Neural progenitor cell (in vitro differentiated cells): ENCODE measurements around the gene TCHP.
"Not testable (repeated sequence)": the region's sequence is repeated elsewhere in the genome, so short reads cannot be mapped to it uniquely, and the experiment has no call there.

Experiments used
- EZH2 ChIP-seq: fragments of 200-600 bp; sonication (generic); IDR thresholded peaks from 2 replicates; pipeline ENCODE4 v1.6.1; 2017; ENCODE audit warnings: antibody characterized with exemption, mild to moderate bottlenecking, moderate library complexity
- EZH2phosphoT487 ChIP-seq: fragments of 200-600 bp; sonication (generic); IDR thresholded peaks from 2 replicates; pipeline ENCODE4 v1.6.1; 2017; ENCODE audit warnings: antibody characterized with exemption
- TF ChIP-seq, protein P1 (sequence below): fragments of 200-600 bp; sonication (generic); IDR thresholded peaks from 2 replicates; pipeline ENCODE4 v1.5.1; 2017; ENCODE audit warnings: antibody characterized with exemption, mild to moderate bottlenecking

DNA sequence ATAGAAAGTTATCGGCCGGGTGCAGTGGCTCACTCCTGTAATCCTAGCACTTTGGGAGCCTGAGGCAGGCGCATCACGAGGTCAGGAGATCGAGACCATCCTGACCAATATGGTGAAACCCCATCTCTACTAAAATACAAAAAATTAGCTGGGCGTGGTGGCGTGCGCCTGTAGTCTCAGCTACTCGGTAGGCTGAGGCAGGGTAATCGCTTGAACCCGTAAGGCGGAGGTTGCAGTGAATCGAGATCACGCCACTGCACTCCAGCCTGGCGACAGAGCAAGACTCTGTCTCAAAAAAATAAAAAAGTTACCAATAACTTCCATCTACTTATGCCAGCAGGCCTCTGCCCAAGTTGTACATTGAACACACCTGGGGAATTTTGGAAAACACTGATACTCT lies 729 bp upstream of the TCHP start:
- TF ChIP-seq, protein P1, sequence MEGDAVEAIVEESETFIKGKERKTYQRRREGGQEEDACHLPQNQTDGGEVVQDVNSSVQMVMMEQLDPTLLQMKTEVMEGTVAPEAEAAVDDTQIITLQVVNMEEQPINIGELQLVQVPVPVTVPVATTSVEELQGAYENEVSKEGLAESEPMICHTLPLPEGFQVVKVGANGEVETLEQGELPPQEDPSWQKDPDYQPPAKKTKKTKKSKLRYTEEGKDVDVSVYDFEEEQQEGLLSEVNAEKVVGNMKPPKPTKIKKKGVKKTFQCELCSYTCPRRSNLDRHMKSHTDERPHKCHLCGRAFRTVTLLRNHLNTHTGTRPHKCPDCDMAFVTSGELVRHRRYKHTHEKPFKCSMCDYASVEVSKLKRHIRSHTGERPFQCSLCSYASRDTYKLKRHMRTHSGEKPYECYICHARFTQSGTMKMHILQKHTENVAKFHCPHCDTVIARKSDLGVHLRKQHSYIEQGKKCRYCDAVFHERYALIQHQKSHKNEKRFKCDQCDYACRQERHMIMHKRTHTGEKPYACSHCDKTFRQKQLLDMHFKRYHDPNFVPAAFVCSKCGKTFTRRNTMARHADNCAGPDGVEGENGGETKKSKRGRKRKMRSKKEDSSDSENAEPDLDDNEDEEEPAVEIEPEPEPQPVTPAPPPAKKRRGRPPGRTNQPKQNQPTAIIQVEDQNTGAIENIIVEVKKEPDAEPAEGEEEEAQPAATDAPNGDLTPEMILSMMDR: not testable (repeated sequence)
- not testable (repeated sequence) for TF ChIP-seq EZH2, EZH2phosphoT487
